NCI-H1436 (cell line): ENCODE measurements around the gene ABHD8.

Experiments
- DNase-seq: peaks from one replicate; lab custom pipeline; 2025; lab: John Stamatoyannopoulos, UW

ABHD8 gene

GRCh38 chr19:17321655-17322489 is 18.6 kb upstream of the ABHD8 start:
- DNase-seq = no peak

- DNase-seq = no peak
Measured at GRCh38 chr19:17320435-17320834, 17.2 kb upstream of the ABHD8 start.

- no peak for DNase-seq
Measured at GRCh38 chr19:17319473-17320238, 16.4 kb upstream of the ABHD8 start.

GRCh38 chr19:17318966-17319365 is 15.7 kb upstream of the ABHD8 start:
- DNase-seq = no peak

GRCh38 chr19:17314007-17314593 is 10.9 kb upstream of the ABHD8 start:
- DNase-seq = no peak

GRCh38 chr19:17312189-17313113 is 9.2 kb upstream of the ABHD8 start:
- DNase-seq = no peak

GRCh38 chr19:17311455-17312188 is 8.4 kb upstream of the ABHD8 start:
- no peak for DNase-seq

- DNase-seq = no peak
Measured at GRCh38 chr19:17309965-17310461, 6.8 kb upstream of the ABHD8 start.

GRCh38 chr19:17309198-17309964 is 6.2 kb upstream of the ABHD8 start, which contains the start of gene DDA1:
Gene DDA1, plus strand, starts transcription at chr19:17309563. Its CDS starts 92 bp downstream, at chr19:17309655.
- DNase-seq = peak; percentile 99

- no peak for DNase-seq
Measured at GRCh38 chr19:17307876-17308377, 4.7 kb upstream of the ABHD8 start.

- no peak for DNase-seq
Measured at GRCh38 chr19:17306285-17306714, 3.1 kb upstream of the ABHD8 start.

GRCh38 chr19:17305517-17306284 is 2.5 kb upstream of the ABHD8 start, which contains the start of gene MRPL34:
Gene MRPL34, plus strand, starts transcription at chr19:17305872. Its CDS starts 21 bp downstream, at chr19:17305893.
- DNase-seq = peak; percentile 97

- no peak for DNase-seq
Measured at GRCh38 chr19:17305216-17305516, 1.9 kb upstream of the ABHD8 start.

GRCh38 chr19:17304386-17305215 is 1.4 kb upstream of the ABHD8 start:
- DNase-seq = no peak

- no peak for DNase-seq
Measured at GRCh38 chr19:17303940-17304267, 679 bp upstream of the ABHD8 start.

- DNase-seq = no peak
Measured at GRCh38 chr19:17302391-17303166, 646 bp downstream of the ABHD8 start.

- no peak for DNase-seq
Measured at GRCh38 chr19:17300992-17301619, 2.1 kb downstream of the ABHD8 start.
